ENCODE data around the gene NPLOC4. TPM values are rescaled to one million over a fixed set of nuclear protein-coding genes. Genes with fewer than 3 reads are reported as not detected.

The NPLOC4 gene
- total RNA-seq, 4 donors from 2014 or later: 45.8 to 98.5 (median 58.1) TPM

- WGBS, 2 donors: 86 to 97% methylated on average over 6 to 8 of the region's 9 CpGs
- Histone ChIP-seq H3K4me1 (peaks cover 43 to 67% of the 10 kb centered on the region in 2 donors), H3K27ac (no peak overlapping the region), H3K4me3 (replicated peaks in 1 of 3) (no peak overlapping the region), H3K9me3 (no peaks in the 10 kb centered on the region), H3K27me3 (no peaks in the 10 kb centered on the region), H3K36me3 (peaks cover 2 to 6% of the 10 kb centered on the region in 2 donors)
- intact Hi-C loops (cut with DNase I): no loop called here
- no peak for DNase-seq
- TF ChIP-seq POLR2A (IDR thresholded peaks at IDR 0.05): no peak
- TF ChIP-seq, protein P1, sequence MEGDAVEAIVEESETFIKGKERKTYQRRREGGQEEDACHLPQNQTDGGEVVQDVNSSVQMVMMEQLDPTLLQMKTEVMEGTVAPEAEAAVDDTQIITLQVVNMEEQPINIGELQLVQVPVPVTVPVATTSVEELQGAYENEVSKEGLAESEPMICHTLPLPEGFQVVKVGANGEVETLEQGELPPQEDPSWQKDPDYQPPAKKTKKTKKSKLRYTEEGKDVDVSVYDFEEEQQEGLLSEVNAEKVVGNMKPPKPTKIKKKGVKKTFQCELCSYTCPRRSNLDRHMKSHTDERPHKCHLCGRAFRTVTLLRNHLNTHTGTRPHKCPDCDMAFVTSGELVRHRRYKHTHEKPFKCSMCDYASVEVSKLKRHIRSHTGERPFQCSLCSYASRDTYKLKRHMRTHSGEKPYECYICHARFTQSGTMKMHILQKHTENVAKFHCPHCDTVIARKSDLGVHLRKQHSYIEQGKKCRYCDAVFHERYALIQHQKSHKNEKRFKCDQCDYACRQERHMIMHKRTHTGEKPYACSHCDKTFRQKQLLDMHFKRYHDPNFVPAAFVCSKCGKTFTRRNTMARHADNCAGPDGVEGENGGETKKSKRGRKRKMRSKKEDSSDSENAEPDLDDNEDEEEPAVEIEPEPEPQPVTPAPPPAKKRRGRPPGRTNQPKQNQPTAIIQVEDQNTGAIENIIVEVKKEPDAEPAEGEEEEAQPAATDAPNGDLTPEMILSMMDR (IDR thresholded peaks at IDR 0.05): no peak
Measured at GRCh38 chr17:81517009-81517338, 119.9 kb downstream of the NPLOC4 start.

DNA sequence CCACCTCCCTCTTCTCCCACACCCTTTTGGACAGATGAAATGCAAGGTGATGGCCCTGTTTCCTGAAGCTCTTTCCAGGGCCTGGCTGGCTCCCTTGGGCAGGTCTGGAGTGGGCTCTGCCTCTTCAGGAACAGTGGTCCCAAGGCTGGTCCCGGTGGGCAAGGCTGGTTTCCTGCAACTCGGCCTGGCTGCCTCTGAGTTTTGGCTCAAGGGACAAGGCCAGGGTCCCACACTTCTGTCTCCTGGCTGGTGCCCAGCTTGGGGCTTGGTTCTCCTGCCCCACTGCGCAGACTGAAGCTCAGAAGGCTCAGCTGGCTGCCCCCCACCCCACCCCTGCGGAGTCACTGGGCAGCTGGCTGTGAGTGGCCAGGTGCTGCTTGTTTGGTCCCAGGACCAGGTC, 120.5 kb downstream of the NPLOC4 start:
- H3K4me1 ChIP-seq: peaks cover 46 to 67% of the 10 kb centered on the region in 2 donors
- no peaks in the 10 kb centered on the region for H3K9me3 ChIP-seq
- no peak overlapping the region for H3K4me3 ChIP-seq (replicated peaks in 1 of 3)
- WGBS, 2 donors: 81 to 90% methylated on average over 2 of the region's 4 CpGs
- peaks cover 7 to 11% of the 10 kb centered on the region in 2 donors for H3K36me3 ChIP-seq
- intact Hi-C loops (cut with DNase I): no loop called here
- peak overlapping the region in 2 of 3 donors; percentile 41 to 100 for H3K27ac ChIP-seq
- H3K27me3 ChIP-seq: no peaks in the 10 kb centered on the region
- TF ChIP-seq, protein P1 (IDR thresholded peaks at IDR 0.05): no peak
- no peak for TF ChIP-seq POLR2A (IDR thresholded peaks at IDR 0.05)
- no peak for DNase-seq

DNA sequence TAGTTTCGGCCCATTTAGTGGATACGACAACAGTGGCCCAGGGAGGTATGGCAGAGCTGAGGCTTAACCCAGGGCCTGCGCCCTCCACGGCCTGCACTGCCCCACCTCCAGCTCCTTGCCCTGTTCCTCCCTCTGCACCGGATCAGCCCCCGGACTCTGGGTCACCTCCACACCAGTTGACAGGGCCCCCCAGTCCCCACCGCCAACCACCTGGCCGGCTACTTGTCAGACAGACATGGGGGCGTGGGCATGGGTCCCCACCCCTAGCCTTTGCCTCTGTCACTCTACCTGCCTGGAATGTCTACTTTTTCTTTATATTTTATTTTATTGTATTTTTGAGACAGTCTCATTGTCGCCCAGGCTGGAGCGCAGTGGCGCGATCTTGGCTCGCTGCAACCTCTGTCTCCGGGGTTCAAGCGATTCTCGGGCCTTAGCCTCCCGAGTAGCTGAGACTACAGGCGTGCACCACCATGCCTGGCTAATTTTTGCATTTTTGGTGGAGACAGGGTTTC, 121.3 kb downstream of the NPLOC4 start:
- Histone ChIP-seq H3K4me1 (peaks cover 49 to 59% of the 10 kb centered on the region in 2 donors), H3K36me3 (peaks cover 16 to 19% of the 10 kb centered on the region in 2 donors), H3K27ac (peak overlapping the region; percentile 99 to 100 (median 100)), H3K4me3 (replicated peaks in 1 of 3) (peak overlapping the region; percentile 12 to 85 (median 54)), H3K27me3 (no peaks in the 10 kb centered on the region), H3K9me3 (no peaks in the 10 kb centered on the region)
- intact Hi-C loops (cut with DNase I): no loop called here
- TF ChIP-seq POLR2A (IDR thresholded peaks at IDR 0.05): no peak
- TF ChIP-seq, protein P1 (IDR thresholded peaks at IDR 0.05): no peak
- no peak for DNase-seq
- WGBS, 2 donors: 62 to 64% methylated on average over 19 of the region's 19 CpGs

DNA sequence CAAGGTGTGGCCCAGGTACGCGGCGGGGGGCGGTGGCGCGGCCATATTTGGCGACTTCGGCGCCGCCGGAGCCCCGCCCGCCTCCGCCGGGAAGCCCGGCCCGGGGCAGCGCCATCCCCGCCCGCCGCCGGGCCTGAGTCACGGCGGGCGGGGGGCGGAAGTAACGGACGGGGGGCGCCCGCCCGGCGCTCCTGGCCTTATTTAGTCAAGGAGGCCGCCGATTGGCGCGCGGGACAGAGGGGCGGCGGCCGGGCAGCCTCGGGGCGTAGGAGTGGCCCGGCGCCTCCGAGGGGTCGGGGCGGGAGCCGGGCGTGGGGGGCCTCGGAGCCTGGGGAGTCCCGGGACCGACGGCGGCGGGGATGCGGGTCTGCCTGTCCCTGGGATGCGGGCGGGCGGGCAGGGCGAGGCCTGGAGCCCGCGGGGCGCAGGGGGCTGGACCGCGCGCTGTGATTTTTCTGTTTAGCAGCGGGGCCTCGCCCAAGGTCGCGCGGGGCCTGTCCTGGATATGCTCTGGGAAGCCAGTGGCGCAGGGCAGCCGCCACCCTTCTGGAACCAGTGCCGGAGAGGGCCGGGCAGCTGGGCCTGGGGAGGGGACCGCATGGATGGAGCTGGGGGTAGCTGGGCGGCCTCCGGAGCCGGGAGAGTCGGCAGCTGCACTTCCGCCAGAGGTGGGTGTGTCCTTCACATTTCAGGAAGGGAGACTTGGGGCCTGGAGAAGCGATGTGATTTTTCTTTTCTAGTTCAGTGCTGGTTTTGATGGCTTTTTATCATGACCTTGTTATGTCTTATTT, 122.0 kb downstream of the NPLOC4 start:
- intact Hi-C loops (cut with DNase I): no loop called here
- H3K4me1 ChIP-seq: peaks cover 43 to 52% of the 10 kb centered on the region in 2 donors

More for the DNA sequence above, 122.0 kb downstream of the NPLOC4 start:
- 0% methylated on average over 16 to 24 of the region's 82 CpGs for WGBS, 2 donors
- Histone ChIP-seq H3K27me3 (no peaks in the 10 kb centered on the region), H3K27ac (peak overlapping the region; percentile 99 to 100 (median 100)), H3K9me3 (no peaks in the 10 kb centered on the region), H3K36me3 (peaks cover 22 to 26% of the 10 kb centered on the region in 2 donors), H3K4me3 (replicated peaks in 1 of 3) (peak overlapping the region; percentile 54 to 85 (median 58))
- peak; percentile 82 to 83 for DNase-seq
- TF ChIP-seq POLR2A (IDR thresholded peaks at IDR 0.05): peak; percentile 21 to 82
- TF ChIP-seq, protein P1 (IDR thresholded peaks at IDR 0.05): no peak

Data from thyroid gland (tissue), 4 donors.